ENCODE data around the gene IL32. TPM values are rescaled to one million over a fixed set of nuclear protein-coding genes. Genes with fewer than 3 reads are reported as not detected.

The IL32 gene, protein sequence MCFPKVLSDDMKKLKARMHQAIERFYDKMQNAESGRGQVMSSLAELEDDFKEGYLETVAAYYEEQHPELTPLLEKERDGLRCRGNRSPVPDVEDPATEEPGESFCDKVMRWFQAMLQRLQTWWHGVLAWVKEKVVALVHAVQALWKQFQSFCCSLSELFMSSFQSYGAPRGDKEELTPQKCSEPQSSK
- 10 to 100 TPM in 3 of 4 donors, 1 to 10 TPM in 1; 2.6 to 39.0 (median 21.6) TPM for total RNA-seq

DNA sequence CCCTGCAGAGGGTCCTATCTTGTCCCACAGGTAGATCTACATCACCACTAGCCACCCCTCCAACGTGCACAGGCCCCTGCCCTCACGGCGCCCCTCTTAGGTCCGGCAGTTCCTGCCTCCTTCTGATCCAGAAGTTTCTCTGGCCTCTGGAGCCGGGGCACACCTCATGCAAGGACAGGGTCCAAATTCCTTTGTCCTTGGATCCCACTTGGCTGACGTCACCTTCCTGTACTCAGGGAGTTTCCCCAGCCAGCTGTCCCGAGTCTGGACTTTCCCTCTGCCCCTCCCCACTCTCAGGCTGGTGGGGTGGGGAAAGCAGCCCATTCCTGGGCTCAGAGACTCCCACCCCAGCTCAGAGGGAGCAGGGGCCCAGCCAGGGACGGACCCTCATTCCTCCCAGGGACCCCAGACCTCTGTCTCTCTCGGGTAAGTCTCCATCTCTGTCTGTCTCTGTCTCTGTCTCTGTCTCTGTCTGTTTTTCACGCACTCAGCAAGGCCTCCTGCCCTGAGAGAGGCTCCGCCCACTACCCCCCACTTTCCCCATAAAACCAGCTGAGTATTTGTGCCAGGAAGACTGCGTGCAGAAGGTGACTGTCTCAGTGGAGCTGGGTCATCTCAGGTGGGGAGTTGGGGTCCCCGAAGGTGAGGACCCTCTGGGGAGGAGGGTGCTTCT, at the start of gene IL32:
TSS of gene IL32 (plus strand) at position 572 of the 673 bp plus-strand sequence. CDS start 172 bp downstream, outside the sequence.
- Histone ChIP-seq H3K36me3 (no peaks in the 10 kb centered on the region), H3K4me1 (peaks cover 0 to 25% (median 0%) of the 10 kb centered on the region in 3 donors), H3K27me3 (peaks cover 7% of the 10 kb centered on the region), H3K4me3 (peak within 1 kb of the TSS; percentile 5 to 43), H3K9me3 (no peaks in the 10 kb centered on the region), H3K27ac (peak within 1 kb of the TSS in 3 of 4 donors; percentile 55 to 64 (median 62))
- 16% methylated on average over 7 of the region's 13 CpGs; no CpG with 5 or more reads in 1 of the 2 donors for WGBS, 2 donors (ENCODE audit: low coverage in 1 of 2)
- ATAC-seq: peak; percentile 91
- no peak for TF ChIP-seq EP300 (IDR thresholded peaks at IDR 0.05)
- no peak for TF ChIP-seq POLR2AphosphoS5 (IDR thresholded peaks at IDR 0.05)
- TF ChIP-seq CTCF (IDR thresholded peaks at IDR 0.05): no peak
- TF ChIP-seq POLR2A (IDR thresholded peaks at IDR 0.05): no peak

- H3K27me3 ChIP-seq: peaks cover 78% of the 10 kb centered on the region
- no peak overlapping the region for H3K27ac ChIP-seq
- H3K36me3 ChIP-seq: no peaks in the 10 kb centered on the region
- H3K4me1 ChIP-seq: peaks cover 0 to 27% (median 4%) of the 10 kb centered on the region in 3 donors
- ATAC-seq: no peak
- no peaks in the 10 kb centered on the region for H3K9me3 ChIP-seq
- no peak for TF ChIP-seq CTCF (IDR thresholded peaks at IDR 0.05)
- TF ChIP-seq POLR2AphosphoS5 (IDR thresholded peaks at IDR 0.05): no peak
- no peak for TF ChIP-seq EP300 (IDR thresholded peaks at IDR 0.05)
- no peak for TF ChIP-seq POLR2A (IDR thresholded peaks at IDR 0.05)
- H3K4me3 ChIP-seq: no peak overlapping the region
- 89 to 97% methylated on average over 5 to 7 of the region's 13 CpGs for WGBS, 2 donors (ENCODE audit: low coverage in 1 of 2)
Measured at GRCh38 chr16:3015865-3016521, 49.4 kb upstream of the IL32 start.

- H3K4me3 ChIP-seq: no peak overlapping the region
- TF ChIP-seq POLR2AphosphoS5 (IDR thresholded peaks at IDR 0.05) (no peak), POLR2A (IDR thresholded peaks at IDR 0.05) (no peak), EP300 (IDR thresholded peaks at IDR 0.05) (no peak), CTCF (IDR thresholded peaks at IDR 0.05) (no peak)
- H3K27me3 ChIP-seq: peaks cover 65% of the 10 kb centered on the region
- no peak for ATAC-seq
- 20% methylated on average over 2 of the region's 20 CpGs; no CpG with 5 or more reads in 1 of the 2 donors for WGBS, 2 donors (ENCODE audit: low coverage in 1 of 2)
- H3K4me1 ChIP-seq: peaks cover 0 to 40% (median 12%) of the 10 kb centered on the region in 3 donors
- no peaks in the 10 kb centered on the region for H3K36me3 ChIP-seq
- no peak overlapping the region for H3K27ac ChIP-seq
- no peaks in the 10 kb centered on the region for H3K9me3 ChIP-seq
Measured at GRCh38 chr16:3017344-3017743, 48.1 kb upstream of the IL32 start.

DNA sequence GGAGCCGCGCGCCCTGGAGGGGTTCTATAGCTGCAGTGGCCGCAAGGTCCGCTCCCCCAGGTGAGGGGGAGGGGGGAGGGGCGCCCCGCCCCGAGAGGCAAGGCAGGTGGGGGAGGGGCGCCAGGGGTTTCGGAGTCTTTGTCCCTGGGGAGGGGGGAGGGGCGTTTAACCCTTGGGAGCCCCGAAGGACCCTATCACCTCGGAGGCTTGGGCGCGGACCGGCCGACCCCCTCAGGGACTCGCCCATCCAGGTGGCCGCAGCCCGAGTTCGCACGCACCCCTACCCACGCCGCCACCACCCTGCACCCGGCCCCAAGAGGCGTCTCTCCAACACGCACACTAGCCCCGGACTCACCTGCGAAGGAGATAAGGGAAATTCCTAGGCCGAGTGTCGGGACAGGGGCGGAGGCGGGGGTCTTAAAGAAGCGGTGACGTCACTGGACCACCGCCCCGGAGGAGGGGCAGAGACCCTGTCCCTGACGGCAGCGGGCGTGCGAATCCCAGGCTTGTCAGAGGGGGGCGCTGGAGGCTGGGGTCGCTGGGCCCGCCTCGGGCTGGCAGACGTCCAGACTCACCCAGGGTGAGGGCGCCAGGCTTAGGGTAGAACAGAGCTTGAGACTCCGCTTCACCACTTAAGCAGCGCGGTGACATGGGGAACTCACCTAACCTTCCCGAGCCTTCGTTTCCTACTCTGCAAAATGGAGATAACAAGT, 47.5 kb upstream of the IL32 start, which contains the start of gene CLDN6:
TSS of gene CLDN6 (minus strand) at position 390 of the 713 bp plus-strand sequence. CDS start 2,162 bp downstream, outside the sequence.
- Histone ChIP-seq H3K9me3 (no peaks in the 10 kb centered on the region), H3K27ac (no peak within 1 kb of the TSS), H3K4me1 (peaks cover 0 to 46% (median 18%) of the 10 kb centered on the region in 3 donors), H3K4me3 (no peak within 1 kb of the TSS), H3K27me3 (peaks cover 59% of the 10 kb centered on the region), H3K36me3 (no peaks in the 10 kb centered on the region)
- WGBS, 2 donors (ENCODE audit: low coverage in 1 of 2): 8 to 33% methylated on average over 3 to 10 of the region's 52 CpGs
- no peak for ATAC-seq
- no peak for TF ChIP-seq EP300 (IDR thresholded peaks at IDR 0.05)
- no peak for TF ChIP-seq POLR2A (IDR thresholded peaks at IDR 0.05)
- no peak for TF ChIP-seq POLR2AphosphoS5 (IDR thresholded peaks at IDR 0.05)
- TF ChIP-seq CTCF (IDR thresholded peaks at IDR 0.05): peak in 1 of 4 experiments; percentile 13

All from gastroesophageal sphincter (tissue), 4 donors.